Ovary (tissue), 9 donors: ENCODE measurements around the gene ANO8. TPM values are rescaled to one million over a fixed set of nuclear protein-coding genes. Genes with fewer than 3 reads are reported as not detected.
A peak's percentile ranks its signal among the peaks of the same experiment; 100 is the strongest.

Experiments used
- DNase-seq, 5 donors: peaks; one replicate each; pipeline ENCODE4 v3.0.0-alpha.2; 2019 to 2020
- H3K27ac ChIP-seq, 2 donors: fragments of 200-600 bp; one replicate each; pipeline versions ENCODE4 v1.5.1 to v1.8.0; 2019 to 2022
- H3K27me3 ChIP-seq: fragments of 200-600 bp; one replicate; pipeline ENCODE4 v1.8.0; 2022
- H3K36me3 ChIP-seq: fragments of 200-600 bp; sonication (generic); one replicate; pipeline ENCODE4 v1.5.1; 2019
- H3K4me1 ChIP-seq: one replicate; pipeline ENCODE4 v1.8.1; 2013; ENCODE audit warnings: mild to moderate bottlenecking, moderate library complexity; ENCODE audit not compliant: insufficient read depth
- H3K4me3 ChIP-seq: fragments of 200-600 bp; sonication (generic); one replicate; pipeline ENCODE4 v1.5.1; 2017
- H3K9me3 ChIP-seq, 2 donors: fragments of 200-600 bp in 1 of 2; sonication (generic) in 1 of 2; one replicate each; pipeline versions ENCODE4 v1.5.1 to v1.8.1; 2013 to 2019; ENCODE audit warnings: mild to moderate bottlenecking in 1 of 2, moderate library complexity in 1 of 2
- EP300 ChIP-seq: sonication (generic); formaldehyde crosslinking; IDR thresholded peaks from one replicate; pipeline ENCODE4 v1.6.1; 2017; ENCODE audit warnings: antibody characterized with exemption
- POLR2A ChIP-seq: fragments of 450-650 bp; IDR thresholded peaks from one replicate; pipeline ENCODE4 v1.6.1; 2017; ENCODE audit warnings: antibody characterized with exemption, mild to moderate bottlenecking, moderate library complexity
- WGBS, 3 donors: extraction: QIAGEN DNeasy Blood & Tissue Kit in 1 of 3; methylation state at CpG; one replicate each; pipeline versions ENCODE4 v1.1.5 to v1.1.7; 2013 to 2017; 5-methylcytosine and 5-hydroxymethylcytosine counted together
- intact Hi-C, 4 donors: fragments of 100-400 bp; cut with DNase I; formaldehyde crosslinking; loops; one replicate each; pipeline versions ENCODE4 v1.11.0 to v1.15.1; 2022 to 2023
- polyA plus RNA-seq, 2 donors: library from polyadenylated mRNA; stranded (reverse); fragments of 200-250 nt in 1 of 2; fragments of 350-450 nt in 1 of 2; fragmentation: Illumina TruSeq in 1 of 2; extraction: RNeasy Lipid Tissue Mini Kit (QIAGEN cat#74804) in 1 of 2; gene quantifications; one replicate each; pipeline ENCODE4 v1.2.3, GENCODE V29; 2013 to 2014
- total RNA-seq, 7 donors: library from RNA; depleted of rRNA in 2 of 7; stranded (reverse); fragments of >200 nt in 2 of 7; fragmentation: NEBNext Ultra II Directional in 3 of 7; extraction: Animal tissue kit (Norgen Biotek cat#: 25700) in 3 of 7; gene quantifications; one replicate each; pipeline versions ENCODE4 v1.1.0 to v1.2.4, GENCODE V29; 2016 to 2023
- TF ChIP-seq, protein P1 (sequence below), 3 donors: fragments of 450-650 bp in 2 of 3; fragments of 200-600 bp in 1 of 3; IDR thresholded peaks; one replicate each; pipeline versions ENCODE4 v1.5.1 to v1.8.0; 2016 to 2022; ENCODE audit warnings: antibody characterized with exemption in 3 of 3, mild to moderate bottlenecking in 1 of 3
- donor health status: DM: no; HTN: no; CAD: no; lungs with moderate emphysema.
- donor health status: DM: no; HTN: no; CAD: no.
- donor health status: Bipolar disorder and iron deficiency.
- donor health status: DM: yes; HTN: yes; CAD: no.
- donor health status: DM: no; HTN: no; CAD: no.
- donor health status: DM: yes; HTN: yes; CAD: no.

Gene ANO8
- total and polyA plus RNA-seq, 9 donors, result 2.0 to 8.9 (median 3.7) TPM

DNA sequence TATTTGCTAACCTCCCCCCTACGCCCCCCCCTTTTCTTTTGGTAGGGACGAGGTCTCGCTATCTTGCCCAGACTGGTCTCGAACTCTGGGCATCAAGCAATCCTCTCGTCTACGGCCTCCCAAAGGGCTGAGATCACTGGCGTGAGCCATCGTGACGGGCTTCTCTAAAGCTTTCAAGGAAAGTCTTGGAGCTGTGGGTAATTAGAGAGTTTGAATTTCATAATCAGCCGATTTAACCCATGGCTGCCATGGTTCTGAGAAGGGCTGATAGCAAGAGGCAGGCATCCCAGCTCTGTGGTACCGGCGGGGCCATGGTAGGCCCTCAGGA lies 30.8 kb downstream of the ANO8 start:
- H3K4me3 ChIP-seq, result peak overlapping the region; percentile 65
- no peaks in the 10 kb centered on the region for H3K9me3 ChIP-seq
- H3K27ac ChIP-seq, result peak overlapping the region in 1 of 2 donors; percentile 59
- H3K27me3 ChIP-seq, result no peaks in the 10 kb centered on the region
- TF ChIP-seq POLR2A, result no peak
- TF ChIP-seq EP300, result no peak
- TF ChIP-seq, protein P1, sequence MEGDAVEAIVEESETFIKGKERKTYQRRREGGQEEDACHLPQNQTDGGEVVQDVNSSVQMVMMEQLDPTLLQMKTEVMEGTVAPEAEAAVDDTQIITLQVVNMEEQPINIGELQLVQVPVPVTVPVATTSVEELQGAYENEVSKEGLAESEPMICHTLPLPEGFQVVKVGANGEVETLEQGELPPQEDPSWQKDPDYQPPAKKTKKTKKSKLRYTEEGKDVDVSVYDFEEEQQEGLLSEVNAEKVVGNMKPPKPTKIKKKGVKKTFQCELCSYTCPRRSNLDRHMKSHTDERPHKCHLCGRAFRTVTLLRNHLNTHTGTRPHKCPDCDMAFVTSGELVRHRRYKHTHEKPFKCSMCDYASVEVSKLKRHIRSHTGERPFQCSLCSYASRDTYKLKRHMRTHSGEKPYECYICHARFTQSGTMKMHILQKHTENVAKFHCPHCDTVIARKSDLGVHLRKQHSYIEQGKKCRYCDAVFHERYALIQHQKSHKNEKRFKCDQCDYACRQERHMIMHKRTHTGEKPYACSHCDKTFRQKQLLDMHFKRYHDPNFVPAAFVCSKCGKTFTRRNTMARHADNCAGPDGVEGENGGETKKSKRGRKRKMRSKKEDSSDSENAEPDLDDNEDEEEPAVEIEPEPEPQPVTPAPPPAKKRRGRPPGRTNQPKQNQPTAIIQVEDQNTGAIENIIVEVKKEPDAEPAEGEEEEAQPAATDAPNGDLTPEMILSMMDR (IDR thresholded peaks at IDR 0.05), result no peak
- no peaks in the 10 kb centered on the region for H3K36me3 ChIP-seq
- H3K4me1 ChIP-seq, result peaks cover 7% of the 10 kb centered on the region
- intact Hi-C loops, result no loop called here
- WGBS, 3 donors, result 33 to 42% (median 33%) methylated on average over 12 of the region's 12 CpGs
- DNase-seq, result peak in 2 of 5 donors; percentile 46 to 56

DNA sequence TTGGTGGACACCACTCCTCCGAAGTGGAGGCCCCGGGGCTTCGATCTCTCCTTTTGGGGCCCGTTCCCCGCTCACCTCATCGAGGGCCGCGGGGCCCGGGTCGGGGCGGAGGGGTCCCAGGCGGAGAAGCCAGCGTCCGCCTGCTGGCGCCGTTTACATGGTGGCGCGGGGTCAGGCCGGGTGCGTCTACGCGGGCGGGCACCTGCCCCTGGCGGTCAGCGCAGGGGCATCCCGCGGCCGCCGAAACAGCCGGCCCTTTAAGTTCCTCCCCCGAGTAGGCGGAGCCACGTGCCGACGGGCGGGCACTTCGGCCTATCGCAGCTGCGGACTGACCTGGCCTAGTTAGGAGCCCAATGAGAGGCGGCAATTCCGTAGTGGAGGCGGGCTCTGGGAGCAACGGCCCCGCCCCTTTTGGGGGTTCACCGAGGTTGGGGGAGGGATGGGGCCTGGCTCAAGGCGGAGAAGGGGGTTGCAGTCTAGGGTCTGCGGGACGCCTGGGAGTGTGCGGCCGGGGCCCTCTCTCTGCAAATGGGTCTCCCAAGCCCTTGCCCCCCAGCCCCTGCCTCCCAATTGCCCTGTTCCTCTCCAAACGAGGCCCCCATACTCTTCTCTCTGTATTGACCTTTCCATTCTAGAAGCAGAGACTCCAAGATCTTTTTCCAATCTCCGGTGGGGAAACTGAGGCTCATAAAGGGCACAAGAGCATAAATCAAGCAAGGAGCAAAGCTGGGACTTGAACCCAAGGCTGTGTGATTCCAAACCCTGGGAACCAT lies 31.3 kb downstream of the ANO8 start, which contains the start of gene ABHD8:
TSS of gene ABHD8 (minus strand) at position 259 of the 773 bp plus-strand sequence. CDS start 1,809 bp downstream, outside the sequence.
- peak; percentile 31 for TF ChIP-seq POLR2A
- no peak for TF ChIP-seq EP300
- TF ChIP-seq, protein P1 (IDR thresholded peaks at IDR 0.05), result peak; percentile 71 to 94 (median 91)
- WGBS, 3 donors, result 1% methylated on average over 25 to 52 of the region's 52 CpGs
- peak within 1 kb of the TSS; percentile 50 to 59 for H3K27ac ChIP-seq
- H3K4me1 ChIP-seq, result peaks cover 7% of the 10 kb centered on the region
- peak within 1 kb of the TSS; percentile 65 for H3K4me3 ChIP-seq
- no peaks in the 10 kb centered on the region for H3K9me3 ChIP-seq
- no peaks in the 10 kb centered on the region for H3K27me3 ChIP-seq
- DNase-seq, result peak; percentile 98 to 99 (median 98)
- no peaks in the 10 kb centered on the region for H3K36me3 ChIP-seq
- intact Hi-C loops, result no loop called here

DNA sequence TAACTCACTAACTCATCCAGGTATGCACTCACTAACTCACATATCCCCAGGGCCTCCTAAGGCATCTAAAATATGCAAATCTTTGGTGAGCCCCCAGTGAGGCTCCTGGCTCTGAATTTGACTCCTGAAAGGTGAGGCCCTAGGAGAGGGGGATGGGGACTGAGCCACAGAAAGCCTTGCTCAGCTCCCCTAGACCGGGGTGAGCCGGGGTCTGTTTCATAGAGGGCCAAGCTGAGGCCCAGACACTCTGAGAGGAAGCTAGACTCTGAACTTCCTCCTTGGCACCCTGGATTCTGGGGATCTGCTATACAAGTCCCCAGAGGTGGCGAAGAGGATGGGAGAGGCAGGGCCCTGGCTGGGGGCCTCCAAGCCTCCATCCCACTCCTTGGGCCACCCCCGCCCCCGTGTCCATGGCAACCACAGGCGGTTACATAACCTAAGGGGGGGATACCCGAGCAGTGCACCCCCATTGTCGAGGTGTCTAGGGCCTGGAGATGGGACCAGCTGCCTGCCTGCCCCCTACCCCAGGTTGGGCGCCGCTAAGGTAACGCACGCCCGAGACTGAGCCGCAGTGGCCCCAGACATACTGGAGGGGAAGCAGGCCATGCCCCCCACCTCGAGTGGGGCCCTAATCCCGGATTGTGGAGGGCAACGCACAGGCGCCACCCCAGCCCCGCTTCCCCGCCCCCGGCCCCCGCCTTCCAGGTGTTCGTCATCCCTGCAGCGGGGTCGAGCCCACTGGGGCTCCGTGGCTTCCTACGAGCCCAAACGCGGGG lies 32.1 kb downstream of the ANO8 start:
- Histone ChIP-seq H3K4me1 (peaks cover 7% of the 10 kb centered on the region), H3K27ac (peak overlapping the region; percentile 50 to 59), H3K4me3 (peak overlapping the region; percentile 65), H3K27me3 (no peaks in the 10 kb centered on the region), H3K9me3 (no peaks in the 10 kb centered on the region), H3K36me3 (no peaks in the 10 kb centered on the region)
- DNase-seq, result peak; percentile 55 to 76 (median 74)
- intact Hi-C loops, result no loop called here
- no peak for TF ChIP-seq POLR2A
- TF ChIP-seq EP300, result no peak
- TF ChIP-seq, protein P1 (IDR thresholded peaks at IDR 0.05), result no peak
- WGBS, 3 donors, result 7 to 37% (median 12%) methylated on average over 5 to 29 of the region's 29 CpGs

DNA sequence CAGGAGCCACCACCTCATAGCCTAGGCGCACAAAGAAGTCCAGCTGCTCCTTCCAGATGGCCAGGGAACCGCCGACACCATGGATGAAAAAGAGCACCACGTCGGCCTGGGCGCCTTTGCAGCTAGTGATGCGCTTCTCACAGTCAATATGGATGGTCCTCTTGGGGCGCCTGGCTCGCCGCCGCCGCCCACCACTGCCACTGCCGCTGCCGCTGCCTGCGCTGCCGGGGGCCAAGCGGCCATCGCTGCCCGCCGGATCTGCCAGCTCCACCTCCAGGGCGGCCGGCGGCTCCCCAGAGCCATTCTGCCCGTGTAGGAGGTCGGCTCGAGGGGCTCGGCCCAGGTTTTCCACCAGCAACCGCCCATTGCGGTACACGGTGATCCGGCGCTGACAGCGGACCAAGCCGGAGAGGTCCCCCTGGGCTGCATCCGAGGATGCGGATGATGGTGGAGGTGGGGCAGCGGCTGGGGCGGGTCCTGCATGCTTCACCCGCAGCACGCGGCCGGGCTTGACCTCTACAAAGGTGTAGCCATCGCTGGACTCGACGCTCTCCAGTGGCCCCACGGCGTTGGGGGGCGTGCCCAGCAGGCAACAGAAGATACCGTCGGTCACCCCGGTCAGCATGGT lies 33.5 kb downstream of the ANO8 start:
- TF ChIP-seq EP300 (no peak), POLR2A (no peak)
- TF ChIP-seq, protein P1 (IDR thresholded peaks at IDR 0.05), result no peak
- DNase-seq, result no peak
- Histone ChIP-seq H3K36me3 (no peaks in the 10 kb centered on the region), H3K27me3 (no peaks in the 10 kb centered on the region), H3K27ac (no peak overlapping the region), H3K4me1 (peaks cover 7% of the 10 kb centered on the region), H3K4me3 (no peak overlapping the region), H3K9me3 (no peaks in the 10 kb centered on the region)
- intact Hi-C loops, result no loop called here
- WGBS, 3 donors, result 89 to 96% (median 91%) methylated on average over 49 to 51 of the region's 51 CpGs
